Measurements from ENCODE around the gene LUZP2.

Gene LUZP2

GRCh38 chr11:24560324-24560723, 63.5 kb downstream of the LUZP2 start:
- no peaks in the 10 kb centered on the region for H4K20me1 ChIP-seq (ENCODE audit: control insufficient read depth, insufficient read depth, low read depth, low read length)
- TF ChIP-seq, protein P1, sequence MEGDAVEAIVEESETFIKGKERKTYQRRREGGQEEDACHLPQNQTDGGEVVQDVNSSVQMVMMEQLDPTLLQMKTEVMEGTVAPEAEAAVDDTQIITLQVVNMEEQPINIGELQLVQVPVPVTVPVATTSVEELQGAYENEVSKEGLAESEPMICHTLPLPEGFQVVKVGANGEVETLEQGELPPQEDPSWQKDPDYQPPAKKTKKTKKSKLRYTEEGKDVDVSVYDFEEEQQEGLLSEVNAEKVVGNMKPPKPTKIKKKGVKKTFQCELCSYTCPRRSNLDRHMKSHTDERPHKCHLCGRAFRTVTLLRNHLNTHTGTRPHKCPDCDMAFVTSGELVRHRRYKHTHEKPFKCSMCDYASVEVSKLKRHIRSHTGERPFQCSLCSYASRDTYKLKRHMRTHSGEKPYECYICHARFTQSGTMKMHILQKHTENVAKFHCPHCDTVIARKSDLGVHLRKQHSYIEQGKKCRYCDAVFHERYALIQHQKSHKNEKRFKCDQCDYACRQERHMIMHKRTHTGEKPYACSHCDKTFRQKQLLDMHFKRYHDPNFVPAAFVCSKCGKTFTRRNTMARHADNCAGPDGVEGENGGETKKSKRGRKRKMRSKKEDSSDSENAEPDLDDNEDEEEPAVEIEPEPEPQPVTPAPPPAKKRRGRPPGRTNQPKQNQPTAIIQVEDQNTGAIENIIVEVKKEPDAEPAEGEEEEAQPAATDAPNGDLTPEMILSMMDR (IDR thresholded peaks at IDR 0.05; ENCODE audit: low read depth, low read length, poor library complexity, severe bottlenecking), result no peak
- TF ChIP-seq EZH2phosphoT487 (IDR thresholded peaks at IDR 0.05; ENCODE audit: borderline replicate concordance, low read length), result no peak
- H3K4me1 ChIP-seq (ENCODE audit: control insufficient read depth, low read length), result no peaks in the 10 kb centered on the region
- no peaks in the 10 kb centered on the region for H3F3A ChIP-seq (ENCODE audit: control insufficient read depth, insufficient read depth)
- H3K4me3 ChIP-seq (ENCODE audit: low read length), result no peak overlapping the region
- H3K79me2 ChIP-seq (ENCODE audit: control insufficient read depth, low read length), result no peaks in the 10 kb centered on the region
- no peaks in the 10 kb centered on the region for H3K36me3 ChIP-seq (ENCODE audit: control insufficient read depth, low read length)
- H3K4me2 ChIP-seq (ENCODE audit: low read length), result no peak overlapping the region
- H3K9me2 ChIP-seq (replicated peaks; ENCODE audit: control insufficient read depth, low read length), result no peaks in the 10 kb centered on the region; the same call in 1 of the 2 replicates
- H3K9me3 ChIP-seq (ENCODE audit: control insufficient read depth, insufficient read depth, low read length), result no peaks in the 10 kb centered on the region
- H3K27me3 ChIP-seq (ENCODE audit: control insufficient read depth, low read length), result no peaks in the 10 kb centered on the region
- no peak overlapping the region for H3K27ac ChIP-seq (ENCODE audit: low read depth, low read length)

DNA sequence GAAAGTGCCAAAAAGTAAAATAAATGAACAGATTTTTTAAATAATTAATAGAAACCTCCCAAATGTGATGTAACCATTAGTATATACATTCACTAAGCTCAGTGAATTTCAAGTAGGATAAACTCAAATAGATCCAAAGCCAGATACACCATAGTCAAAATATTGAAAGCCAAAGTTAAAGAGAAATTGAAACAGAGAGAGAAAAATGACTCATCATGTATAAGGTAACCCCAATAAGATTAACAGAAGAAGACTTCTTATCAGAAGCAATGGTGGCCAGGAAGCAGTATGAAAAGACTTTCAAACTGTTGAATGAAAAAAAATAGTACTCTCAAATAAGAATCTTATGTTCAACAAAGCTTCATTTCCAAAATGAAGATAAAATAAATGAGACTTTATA, 70.5 kb downstream of the LUZP2 start:
- Histone ChIP-seq H3K79me2 (ENCODE audit: control insufficient read depth, low read length) (no peaks in the 10 kb centered on the region), H3K4me2 (ENCODE audit: low read length) (no peak overlapping the region), H3K27ac (ENCODE audit: low read depth, low read length) (no peak overlapping the region), H3K4me3 (ENCODE audit: low read length) (no peak overlapping the region), H3K4me1 (ENCODE audit: control insufficient read depth, low read length) (no peaks in the 10 kb centered on the region), H4K20me1 (ENCODE audit: control insufficient read depth, insufficient read depth, low read depth, low read length) (no peaks in the 10 kb centered on the region), H3F3A (ENCODE audit: control insufficient read depth, insufficient read depth) (no peaks in the 10 kb centered on the region), H3K9me2 (replicated peaks; ENCODE audit: control insufficient read depth, low read length) (no peaks in the 10 kb centered on the region), H3K36me3 (ENCODE audit: control insufficient read depth, low read length) (no peaks in the 10 kb centered on the region), H3K9me3 (ENCODE audit: control insufficient read depth, insufficient read depth, low read length) (no peaks in the 10 kb centered on the region), H3K27me3 (ENCODE audit: control insufficient read depth, low read length) (no peaks in the 10 kb centered on the region)
- TF ChIP-seq, protein P1 (IDR thresholded peaks at IDR 0.05; ENCODE audit: low read depth, low read length, poor library complexity, severe bottlenecking), result no peak
- TF ChIP-seq EZH2phosphoT487 (IDR thresholded peaks at IDR 0.05; ENCODE audit: borderline replicate concordance, low read length), result no peak

DNA sequence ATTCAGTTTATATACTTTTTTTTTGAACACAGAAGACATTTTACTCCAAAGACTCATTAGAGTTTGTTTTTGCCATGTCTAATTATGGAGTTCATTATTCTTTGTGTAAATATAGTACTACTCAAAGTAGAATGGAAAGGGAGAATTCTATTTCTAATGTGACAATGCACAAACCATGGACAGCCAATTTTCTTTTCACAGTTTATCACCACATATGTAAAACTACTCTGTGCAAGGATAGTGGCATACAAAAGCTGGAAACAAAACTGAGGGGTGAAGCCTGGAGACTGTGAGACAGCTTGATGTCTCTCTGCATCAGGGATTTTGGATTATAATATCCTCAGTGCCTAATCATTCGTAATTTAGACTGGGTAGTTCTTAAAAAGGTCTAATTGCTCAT, 75.5 kb downstream of the LUZP2 start:
- no peaks in the 10 kb centered on the region for H3K4me1 ChIP-seq (ENCODE audit: control insufficient read depth, low read length)
- H3K79me2 ChIP-seq (ENCODE audit: control insufficient read depth, low read length), result no peaks in the 10 kb centered on the region
- no peak for TF ChIP-seq EZH2phosphoT487 (IDR thresholded peaks at IDR 0.05; ENCODE audit: borderline replicate concordance, low read length)
- TF ChIP-seq, protein P1 (IDR thresholded peaks at IDR 0.05; ENCODE audit: low read depth, low read length, poor library complexity, severe bottlenecking), result no peak

GRCh38 chr11:24574461-24574860, 77.6 kb downstream of the LUZP2 start:
- no peak overlapping the region for H3K4me3 ChIP-seq (ENCODE audit: low read length)
- H3K4me2 ChIP-seq (ENCODE audit: low read length), result no peak overlapping the region
- no peaks in the 10 kb centered on the region for H3K9me2 ChIP-seq (replicated peaks; ENCODE audit: control insufficient read depth, low read length)
- H3K4me1 ChIP-seq (ENCODE audit: control insufficient read depth, low read length), result no peaks in the 10 kb centered on the region
- no peak overlapping the region for H3K27ac ChIP-seq (ENCODE audit: low read depth, low read length)
- no peaks in the 10 kb centered on the region for H3K27me3 ChIP-seq (ENCODE audit: control insufficient read depth, low read length)
- TF ChIP-seq, protein P1 (IDR thresholded peaks at IDR 0.05; ENCODE audit: low read depth, low read length, poor library complexity, severe bottlenecking), result no peak
- no peak for TF ChIP-seq EZH2phosphoT487 (IDR thresholded peaks at IDR 0.05; ENCODE audit: borderline replicate concordance, low read length)
- no peaks in the 10 kb centered on the region for H3K9me3 ChIP-seq (ENCODE audit: control insufficient read depth, insufficient read depth, low read length)
- no peaks in the 10 kb centered on the region for H3F3A ChIP-seq (ENCODE audit: control insufficient read depth, insufficient read depth)
- H3K79me2 ChIP-seq (ENCODE audit: control insufficient read depth, low read length), result no peaks in the 10 kb centered on the region
- no peaks in the 10 kb centered on the region for H3K36me3 ChIP-seq (ENCODE audit: control insufficient read depth, low read length)
- H4K20me1 ChIP-seq (ENCODE audit: control insufficient read depth, insufficient read depth, low read depth, low read length), result no peaks in the 10 kb centered on the region

More for the DNA sequence above, 75.5 kb downstream of the LUZP2 start:
- H3K27me3 ChIP-seq (ENCODE audit: control insufficient read depth, low read length), result no peaks in the 10 kb centered on the region
- no peaks in the 10 kb centered on the region for H3K9me2 ChIP-seq (replicated peaks; ENCODE audit: control insufficient read depth, low read length)
- H3K4me3 ChIP-seq (ENCODE audit: low read length), result no peak overlapping the region
- H3K9me3 ChIP-seq (ENCODE audit: control insufficient read depth, insufficient read depth, low read length), result no peaks in the 10 kb centered on the region
- no peaks in the 10 kb centered on the region for H3K36me3 ChIP-seq (ENCODE audit: control insufficient read depth, low read length)
- no peaks in the 10 kb centered on the region for H4K20me1 ChIP-seq (ENCODE audit: control insufficient read depth, insufficient read depth, low read depth, low read length)
- no peak overlapping the region for H3K27ac ChIP-seq (ENCODE audit: low read depth, low read length)
- H3K4me2 ChIP-seq (ENCODE audit: low read length), result no peak overlapping the region
- H3F3A ChIP-seq (ENCODE audit: control insufficient read depth, insufficient read depth), result no peaks in the 10 kb centered on the region

All from DOHH2 (cell line).